GM23338 (cell line): ENCODE results near the gene STX8.

Source experiments
- CREB1 ChIP-seq: fragments of 250-450 bp; sonication (Bioruptor Pico); IDR thresholded peaks from 2 replicates; pipeline ENCODE4 v1.5.0; 2020; ENCODE audit warnings: low read depth, mild to moderate bottlenecking, moderate library complexity
- CTCF ChIP-seq, 2 experiments: fragments of 200-600 bp in 1 of 2; sonication (generic) in 1 of 2; conservative IDR thresholded peaks; 2 replicates each; pipeline versions ENCODE4 v1.5.1 to v1.6.1; 2016 to 2017; ENCODE audit warnings: antibody characterized with exemption in 2 of 2, low read depth in 2 of 2, mild to moderate bottlenecking in 2 of 2, moderate library complexity in 1 of 2
- ETS1 ChIP-seq: IDR thresholded peaks from 2 replicates; pipeline ENCODE4 v1.6.1; 2016; ENCODE audit warnings: antibody characterized with exemption
- EZH2 ChIP-seq: fragments of 200-600 bp; sonication (generic); IDR thresholded peaks from one replicate; pipeline ENCODE4 v1.8.0; 2017; ENCODE audit warnings: antibody characterized with exemption, mild to moderate bottlenecking, low read depth; ENCODE audit not compliant: unreplicated experiment
- EZH2phosphoT487 ChIP-seq: fragments of 200-600 bp; sonication (generic); IDR thresholded peaks from one replicate; pipeline ENCODE4 v1.8.1; 2018; ENCODE audit warnings: antibody characterized with exemption; ENCODE audit not compliant: unreplicated experiment
- NANOG ChIP-seq: IDR thresholded peaks from 2 replicates; pipeline ENCODE4 v1.6.1; 2016; ENCODE audit warnings: antibody characterized with exemption, borderline replicate concordance
- POLR2AphosphoS5 ChIP-seq: IDR thresholded peaks from 2 replicates; pipeline ENCODE4 v1.6.1; 2016; ENCODE audit warnings: antibody characterized with exemption, low read depth
- REST ChIP-seq: IDR thresholded peaks from one replicate; pipeline ENCODE4 v1.6.1; 2018; ENCODE audit warnings: antibody characterized with exemption; ENCODE audit not compliant: unreplicated experiment
- ZNF462 ChIP-seq: fragments of 250-450 bp; sonication (Bioruptor Pico); IDR thresholded peaks from 2 replicates; pipeline ENCODE4 v1.5.0; 2020; ENCODE audit warnings: mild to moderate bottlenecking, moderate library complexity

GRCh38 chr17:9472094-9472493 lies 103.5 kb downstream of the STX8 start:
- no peak for TF ChIP-seq CTCF (conservative IDR thresholded peaks at IDR 0.05; ENCODE audit: low read depth in 2 of 2)
- TF ChIP-seq EZH2, result no peak
- no peak for TF ChIP-seq CREB1 (CRISPR knock-in tag)
- no peak for TF ChIP-seq REST
- TF ChIP-seq EZH2phosphoT487, result no peak
- TF ChIP-seq NANOG, result no peak
- TF ChIP-seq POLR2AphosphoS5, result no peak
- TF ChIP-seq ETS1, result no peak
- no peak for TF ChIP-seq ZNF462 (CRISPR knock-in tag)
